Measurements from ENCODE around the gene FNDC3B.

DNA sequence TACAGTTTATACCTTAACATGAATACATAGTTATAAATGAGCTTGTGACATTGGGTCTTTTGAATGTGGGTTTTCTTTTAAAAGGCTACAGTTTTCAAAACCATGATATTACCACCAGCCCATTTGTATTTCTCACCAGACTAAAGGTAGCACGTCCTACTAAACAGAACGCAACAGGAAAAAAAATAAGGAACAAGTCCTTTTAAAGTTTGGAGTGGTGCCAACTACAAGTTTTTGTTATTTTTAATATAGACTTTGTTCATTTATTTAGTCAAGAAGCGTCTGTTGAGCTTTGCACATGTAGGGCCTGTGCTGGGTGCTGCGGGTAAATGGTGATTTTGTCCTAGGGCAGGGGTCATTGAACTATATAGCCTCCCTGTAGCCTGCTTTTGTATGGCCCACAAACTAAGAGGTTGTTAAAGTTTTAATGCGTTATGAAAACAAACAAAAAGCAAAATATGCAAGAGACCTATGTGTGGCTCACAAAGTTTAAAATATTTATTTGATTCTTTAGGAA, 244.5 kb downstream of the FNDC3B start:
- TF ChIP-seq, protein P1, sequence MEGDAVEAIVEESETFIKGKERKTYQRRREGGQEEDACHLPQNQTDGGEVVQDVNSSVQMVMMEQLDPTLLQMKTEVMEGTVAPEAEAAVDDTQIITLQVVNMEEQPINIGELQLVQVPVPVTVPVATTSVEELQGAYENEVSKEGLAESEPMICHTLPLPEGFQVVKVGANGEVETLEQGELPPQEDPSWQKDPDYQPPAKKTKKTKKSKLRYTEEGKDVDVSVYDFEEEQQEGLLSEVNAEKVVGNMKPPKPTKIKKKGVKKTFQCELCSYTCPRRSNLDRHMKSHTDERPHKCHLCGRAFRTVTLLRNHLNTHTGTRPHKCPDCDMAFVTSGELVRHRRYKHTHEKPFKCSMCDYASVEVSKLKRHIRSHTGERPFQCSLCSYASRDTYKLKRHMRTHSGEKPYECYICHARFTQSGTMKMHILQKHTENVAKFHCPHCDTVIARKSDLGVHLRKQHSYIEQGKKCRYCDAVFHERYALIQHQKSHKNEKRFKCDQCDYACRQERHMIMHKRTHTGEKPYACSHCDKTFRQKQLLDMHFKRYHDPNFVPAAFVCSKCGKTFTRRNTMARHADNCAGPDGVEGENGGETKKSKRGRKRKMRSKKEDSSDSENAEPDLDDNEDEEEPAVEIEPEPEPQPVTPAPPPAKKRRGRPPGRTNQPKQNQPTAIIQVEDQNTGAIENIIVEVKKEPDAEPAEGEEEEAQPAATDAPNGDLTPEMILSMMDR (IDR thresholded peaks at IDR 0.05; ENCODE audit: insufficient read depth, low read length, poor library complexity, severe bottlenecking): no peak
- TF ChIP-seq EZH2phosphoT487 (conservative IDR thresholded peaks at IDR 0.05; ENCODE audit: low read length): no peak

All from SU-DHL-6 (cell line).